AG09319 (cell line): ENCODE results near the gene LPIN1.
A peak's percentile ranks its signal among the peaks of the same experiment; 100 is the strongest.

Experiments used
- DNase-seq: peaks from one replicate; pipeline ENCODE4 v3.0.0-alpha.2; 2010; ENCODE audit warnings: low read depth; ENCODE audit errors: extremely low read depth
- CTCF ChIP-seq: IDR thresholded peaks from 2 replicates; pipeline ENCODE4 v1.5.1; 2011; ENCODE audit warnings: low read depth, mild to moderate bottlenecking, inconsistent platforms, low read length, moderate library complexity

The LPIN1 gene

GRCh38 chr2:11784280-11784679, 37.8 kb downstream of the LPIN1 start:
- DNase-seq, result no peak
- no peak for TF ChIP-seq CTCF

DNA sequence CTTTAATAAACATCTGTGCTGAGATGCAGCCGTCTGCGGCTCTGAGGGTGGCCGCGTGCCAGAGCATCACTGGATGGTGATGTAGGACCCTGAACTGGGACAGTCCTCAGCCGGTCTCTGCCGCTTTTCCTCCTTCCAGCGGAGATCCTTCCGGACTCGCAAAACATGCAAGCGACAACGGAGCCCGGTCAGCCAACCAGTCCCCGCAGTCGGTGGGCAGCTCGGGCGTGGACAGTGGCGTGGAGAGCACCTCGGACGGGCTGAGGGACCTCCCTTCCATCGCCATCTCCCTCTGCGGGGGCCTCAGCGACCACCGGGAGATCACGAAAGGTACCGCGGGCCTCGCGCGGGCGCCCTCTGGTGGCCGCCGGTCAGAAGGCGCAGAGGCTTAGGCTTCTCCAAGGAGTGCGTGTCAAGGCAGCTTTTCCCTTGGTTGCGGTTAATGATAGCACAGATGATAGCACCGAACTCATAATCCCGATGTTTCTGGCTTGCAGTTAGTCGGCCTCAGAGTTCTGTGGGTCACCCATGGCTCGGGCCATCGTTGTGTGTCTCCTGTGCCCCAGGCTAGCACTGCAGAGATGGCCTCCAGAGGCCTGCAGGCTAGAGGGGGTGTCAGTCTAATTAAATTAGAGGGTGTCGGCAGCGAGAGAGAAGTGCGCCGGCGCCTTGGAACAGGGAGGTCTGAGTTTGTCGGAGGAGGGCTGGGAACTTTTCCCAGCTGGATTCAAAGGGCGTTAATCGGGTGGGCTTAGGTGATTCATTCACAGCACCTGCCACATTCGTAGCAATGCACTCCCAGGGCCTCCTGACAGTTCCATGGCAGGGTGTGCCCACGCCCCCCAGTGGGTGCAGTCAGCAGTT, 38.5 kb downstream of the LPIN1 start:
- DNase-seq, result peak; percentile 23
- TF ChIP-seq CTCF, result peak; percentile 72

DNA sequence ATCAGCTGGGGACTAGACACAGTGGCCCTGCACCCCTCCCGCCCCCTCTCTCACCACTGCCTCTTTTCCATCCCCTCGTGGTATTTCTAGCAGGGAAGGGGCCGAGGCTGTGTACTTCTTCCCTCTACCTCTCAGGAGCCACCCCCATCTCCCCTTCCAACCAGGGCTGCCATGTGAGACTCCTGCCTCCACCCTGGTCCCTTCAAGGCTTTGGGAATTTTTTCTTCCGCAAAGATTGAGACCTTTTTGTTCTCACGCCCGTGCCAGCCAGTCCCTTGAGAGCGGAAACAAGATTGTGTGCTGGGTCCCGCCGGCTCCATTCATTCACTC, 39.1 kb downstream of the LPIN1 start:
- TF ChIP-seq CTCF, result no peak
- no peak for DNase-seq

- DNase-seq, result no peak
- no peak for TF ChIP-seq CTCF
These were observed 39.8 kb downstream of the LPIN1 start for GRCh38 chr2:11786191-11786590.

GRCh38 chr2:11786592-11786991, 40.2 kb downstream of the LPIN1 start:
- DNase-seq, result no peak
- no peak for TF ChIP-seq CTCF

DNA sequence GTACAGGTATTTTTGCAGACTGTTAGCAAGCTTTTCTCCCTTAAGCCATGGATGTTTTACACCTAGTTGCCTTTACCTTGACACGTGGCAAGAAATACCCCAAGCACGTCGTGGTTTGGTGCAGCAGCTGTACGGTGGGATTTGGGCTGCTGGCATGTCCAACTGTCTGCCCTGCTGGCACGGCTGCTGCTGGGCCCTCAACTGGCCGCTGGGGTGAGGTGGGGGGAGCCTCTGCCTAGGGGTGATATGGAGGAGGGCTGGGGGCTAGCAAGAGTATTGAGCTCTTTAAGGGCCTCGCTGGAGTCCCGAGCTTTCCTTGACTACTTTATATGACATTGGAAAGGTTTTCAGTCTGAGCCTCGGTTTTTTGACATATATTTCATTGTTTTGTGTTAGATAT, 41.6 kb downstream of the LPIN1 start:
- no peak for TF ChIP-seq CTCF
- no peak for DNase-seq

DNA sequence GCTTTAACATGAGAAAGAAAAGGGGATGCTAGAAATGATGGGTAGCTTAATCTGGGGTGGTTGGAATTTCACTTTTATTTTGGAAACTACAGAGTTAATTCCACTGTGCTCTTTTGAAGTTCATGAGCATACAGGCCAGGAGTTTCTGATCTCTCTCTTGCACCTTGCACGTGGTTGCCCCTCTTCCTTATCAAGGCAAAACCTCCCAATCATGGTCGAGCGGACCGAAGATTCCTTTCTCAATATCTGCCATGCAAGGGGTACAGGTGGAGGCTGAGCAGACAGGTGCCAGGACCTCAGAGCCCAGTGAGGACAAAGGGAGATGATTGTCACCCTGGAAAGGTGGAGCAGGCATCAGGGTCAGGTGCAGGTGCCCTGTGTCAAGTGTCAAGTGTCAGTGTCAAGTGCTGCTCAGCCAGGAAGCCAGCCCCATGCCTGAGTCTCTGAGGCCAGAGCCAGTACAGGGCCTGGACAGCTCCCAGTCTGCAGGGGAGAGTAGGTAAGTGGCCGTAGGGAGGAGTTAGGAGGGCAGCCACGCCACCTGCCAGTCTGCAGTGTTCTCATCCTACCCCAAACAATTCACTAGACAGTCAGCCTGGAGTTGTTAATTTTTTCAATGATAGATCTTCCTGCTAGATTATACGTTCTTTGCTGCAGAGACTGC, 42.2 kb downstream of the LPIN1 start:
- no peak for TF ChIP-seq CTCF
- no peak for DNase-seq
